Measurements from ENCODE around the gene PVR.
"Not testable (repeated sequence)": the region's sequence is repeated elsewhere in the genome, so short reads cannot be mapped to it uniquely, and the experiment has no call there.

The PVR gene

DNA sequence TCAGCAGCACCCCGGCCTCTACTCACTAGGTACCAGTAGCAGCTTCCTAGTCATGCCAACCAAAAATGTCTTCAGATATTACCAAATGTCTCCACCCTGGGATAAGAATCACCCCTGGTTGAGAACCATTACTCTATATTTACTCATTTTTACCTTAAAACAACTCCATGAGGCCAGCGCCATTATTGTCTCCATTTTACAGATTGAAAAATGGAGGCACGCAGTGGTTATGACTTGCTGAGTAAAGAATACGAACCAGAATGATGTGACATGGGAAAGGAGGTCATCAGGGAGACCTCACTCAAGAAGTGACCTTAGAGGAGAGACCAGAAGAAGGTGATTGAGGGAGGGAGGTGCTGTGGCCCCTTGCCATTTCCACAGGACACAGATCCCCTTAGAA is 29.8 kb downstream of the PVR start:
- no peak for DNase-seq (ENCODE audit: low spot score)

DNA sequence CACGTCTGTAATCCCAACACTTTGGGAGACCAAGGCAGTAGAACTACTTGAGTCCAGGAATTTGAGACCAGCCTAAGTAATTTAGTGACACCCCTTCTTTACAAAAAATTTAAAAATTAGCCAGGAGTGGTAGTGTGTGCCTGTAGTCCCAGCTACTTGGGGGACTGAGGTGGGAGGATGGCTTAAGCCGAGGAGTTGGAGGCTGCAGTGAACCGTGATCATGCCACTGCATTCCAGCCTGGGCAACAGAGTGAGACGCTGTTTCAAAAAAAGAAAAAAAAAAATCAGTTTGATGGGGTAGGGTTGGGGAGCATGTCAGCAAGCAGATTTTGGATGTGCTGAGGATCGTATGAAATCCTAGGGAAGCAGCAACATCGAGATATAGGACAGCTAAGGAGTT is 31.8 kb downstream of the PVR start:
- no peak for DNase-seq (ENCODE audit: low spot score)

DNA sequence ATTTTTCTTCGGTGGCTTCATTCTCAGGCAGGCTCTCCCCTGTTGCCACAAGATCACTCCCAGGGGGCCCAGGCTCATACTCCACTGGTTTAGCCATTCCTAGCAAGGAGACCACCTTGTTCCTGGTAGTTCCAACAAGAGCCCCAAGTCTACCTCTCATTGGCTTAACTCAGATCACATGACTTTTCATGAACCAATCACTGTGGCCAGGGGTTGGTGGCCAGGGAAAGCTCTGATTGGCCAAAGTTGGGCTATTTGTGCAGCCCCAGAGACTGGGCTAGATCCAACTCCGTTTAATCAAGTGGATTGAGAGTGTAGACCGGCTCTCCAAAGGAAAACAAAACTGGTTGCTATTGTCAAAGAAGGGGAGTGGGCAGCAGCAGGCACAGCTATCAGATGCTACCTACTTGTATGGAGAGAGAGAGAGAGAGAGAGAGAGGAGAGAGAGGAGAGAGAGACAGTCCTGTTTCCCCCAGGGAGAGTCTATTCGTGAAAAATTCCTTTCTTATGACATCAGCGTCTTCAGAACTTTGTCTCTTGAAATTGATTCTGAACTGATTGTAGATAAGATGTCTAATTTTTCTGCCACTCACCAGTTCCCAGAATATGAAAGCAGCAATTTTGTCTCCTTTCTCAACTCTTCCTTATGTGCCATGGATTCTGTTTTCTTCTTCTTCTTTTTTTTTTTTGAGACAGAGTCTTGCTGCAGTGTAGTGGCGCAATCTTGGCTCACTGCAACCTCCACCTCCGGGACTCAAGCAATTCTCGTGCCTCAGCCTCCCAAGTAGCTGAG is 33.5 kb downstream of the PVR start:
- DNase-seq (ENCODE audit: low spot score), result peak; percentile 84

DNA sequence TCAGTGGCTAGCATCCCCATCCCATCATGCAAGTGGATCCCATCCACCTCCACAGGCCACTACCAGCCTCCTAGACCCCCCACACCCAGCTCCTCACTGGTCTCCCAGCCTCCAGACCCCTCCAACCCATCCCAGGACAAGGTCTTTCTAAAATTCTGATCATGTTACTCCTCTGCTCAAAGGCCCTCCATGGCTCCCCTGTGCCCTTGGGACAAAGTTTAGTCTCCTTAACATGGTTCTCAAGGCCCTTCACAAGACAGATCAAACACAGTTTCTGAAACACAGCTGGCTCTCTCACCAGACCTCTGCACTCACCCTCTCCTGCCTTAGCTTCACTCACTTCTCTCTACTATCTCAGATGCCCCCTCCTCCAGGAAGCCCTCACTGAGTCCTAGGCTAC is 36.8 kb downstream of the PVR start:
- no peak for DNase-seq (ENCODE audit: low spot score)

DNA sequence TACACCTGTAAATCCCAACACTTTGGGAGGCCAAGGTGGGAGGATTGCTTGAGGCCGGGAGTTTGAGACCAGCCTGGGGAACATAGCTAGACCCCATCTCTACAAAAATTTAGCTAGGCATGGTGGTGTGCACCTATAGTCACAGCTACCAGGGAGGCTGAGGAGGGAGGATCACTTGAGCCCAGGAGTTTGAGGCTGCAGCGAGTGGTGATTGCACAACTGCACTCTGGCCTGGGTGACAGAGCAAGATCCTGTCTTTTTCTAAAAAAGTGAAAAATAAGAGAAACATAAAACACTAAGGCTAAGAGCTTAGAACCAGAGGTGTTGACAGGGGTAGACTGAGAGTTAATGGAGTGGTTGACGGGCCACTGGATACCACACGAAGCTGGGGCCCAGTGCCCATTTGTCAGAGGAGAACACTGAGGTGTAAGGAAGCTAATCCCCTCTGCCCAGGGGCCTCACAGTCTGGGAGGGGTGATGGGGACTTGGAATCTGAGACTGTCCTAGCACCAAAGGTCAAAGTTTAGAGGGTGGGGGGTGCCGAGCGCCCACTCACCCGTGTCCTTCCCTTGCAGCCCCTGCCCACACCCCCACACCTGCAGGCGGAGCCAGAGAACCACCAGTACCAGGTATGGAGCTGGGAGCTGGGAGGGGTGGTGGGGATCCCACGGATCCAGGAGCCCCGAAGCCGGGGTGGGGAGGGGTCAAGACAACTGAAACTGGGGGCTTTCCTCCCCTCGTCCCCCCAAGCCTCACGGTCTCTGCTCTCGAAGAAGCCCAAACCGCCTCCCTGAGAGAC is 38.5 kb downstream of the PVR start:
- DNase-seq (ENCODE audit: low spot score), result no peak

DNA sequence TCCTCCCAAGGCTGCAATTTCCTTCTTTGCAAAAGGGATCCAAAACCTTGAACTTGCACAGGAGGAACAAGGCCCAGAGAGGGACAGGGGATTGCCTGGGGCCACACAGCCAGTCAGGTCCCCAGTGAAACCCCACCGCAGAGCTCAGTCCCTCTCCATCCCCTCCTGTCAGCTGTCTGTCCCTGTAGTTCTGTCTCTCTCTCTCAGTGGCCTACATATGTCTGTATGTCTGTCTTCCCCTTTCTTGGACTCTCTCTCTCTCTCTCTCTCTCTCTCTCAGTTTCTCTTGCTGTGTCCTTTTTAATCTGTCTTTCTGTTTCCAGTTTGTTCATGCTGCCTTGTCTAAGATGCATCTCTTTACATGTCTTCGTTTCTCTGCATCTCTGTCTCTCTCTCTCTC is 39.1 kb downstream of the PVR start:
- no peak for DNase-seq (ENCODE audit: low spot score)

DNA sequence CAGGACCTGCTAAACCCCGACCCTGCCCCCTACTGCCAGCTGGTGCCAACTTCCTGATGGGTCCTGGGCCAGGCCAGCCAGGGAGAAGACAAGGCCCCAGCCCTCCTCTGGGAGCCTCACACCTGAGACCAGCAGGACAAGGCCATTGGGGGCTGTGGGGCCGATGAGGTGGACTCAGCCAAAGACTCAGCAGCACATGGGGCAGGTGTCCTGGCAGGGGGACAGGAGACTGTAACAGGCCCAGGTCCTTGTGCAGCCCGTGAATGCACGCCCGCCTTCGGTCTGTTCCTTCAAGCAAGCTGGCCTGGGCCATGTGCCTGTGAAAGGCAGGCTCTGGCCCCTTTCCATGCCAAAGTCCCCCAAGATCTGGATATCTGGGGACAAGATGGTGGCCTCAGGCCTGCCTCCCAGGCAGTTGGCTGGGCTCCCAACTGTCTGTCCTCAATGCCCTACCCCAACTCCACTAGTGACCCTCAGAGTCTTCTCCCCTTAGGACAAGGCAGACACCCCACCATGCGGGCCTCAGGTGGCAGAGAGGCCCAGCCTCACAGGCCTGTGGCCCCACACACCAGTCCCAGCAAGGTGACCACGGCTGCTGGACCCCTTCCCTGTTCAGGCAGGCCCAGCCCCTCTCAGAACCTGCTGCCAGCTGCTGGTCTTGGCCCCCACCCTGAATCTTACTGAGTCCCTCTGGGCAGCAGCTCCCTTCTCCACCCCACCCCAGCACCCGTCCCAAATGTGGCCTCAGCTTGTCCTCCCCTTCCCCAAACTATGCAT is 39.9 kb downstream of the PVR start:
- no peak for DNase-seq (ENCODE audit: low spot score)

DNA sequence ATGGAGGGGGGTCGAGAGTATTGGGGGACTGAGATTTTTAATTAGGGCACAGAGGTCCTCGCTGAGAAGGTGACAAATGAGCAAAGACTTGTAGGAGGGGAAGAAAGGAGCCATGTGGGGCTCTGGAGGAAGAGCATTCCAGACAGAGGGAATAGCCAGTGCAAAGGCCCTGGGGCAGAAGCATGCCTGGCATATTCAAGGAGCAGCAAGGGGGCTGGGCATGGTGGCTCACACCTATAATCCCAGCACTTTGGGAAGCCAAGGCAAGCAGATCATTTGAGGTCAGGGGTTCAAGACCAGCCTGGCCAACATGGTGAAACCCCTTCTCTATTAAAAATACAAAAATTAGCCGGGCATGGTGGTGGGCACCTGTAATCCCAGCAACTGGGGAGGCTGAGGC is 40.7 kb downstream of the PVR start:
- DNase-seq (ENCODE audit: low spot score), result not testable (repeated sequence)

DNA sequence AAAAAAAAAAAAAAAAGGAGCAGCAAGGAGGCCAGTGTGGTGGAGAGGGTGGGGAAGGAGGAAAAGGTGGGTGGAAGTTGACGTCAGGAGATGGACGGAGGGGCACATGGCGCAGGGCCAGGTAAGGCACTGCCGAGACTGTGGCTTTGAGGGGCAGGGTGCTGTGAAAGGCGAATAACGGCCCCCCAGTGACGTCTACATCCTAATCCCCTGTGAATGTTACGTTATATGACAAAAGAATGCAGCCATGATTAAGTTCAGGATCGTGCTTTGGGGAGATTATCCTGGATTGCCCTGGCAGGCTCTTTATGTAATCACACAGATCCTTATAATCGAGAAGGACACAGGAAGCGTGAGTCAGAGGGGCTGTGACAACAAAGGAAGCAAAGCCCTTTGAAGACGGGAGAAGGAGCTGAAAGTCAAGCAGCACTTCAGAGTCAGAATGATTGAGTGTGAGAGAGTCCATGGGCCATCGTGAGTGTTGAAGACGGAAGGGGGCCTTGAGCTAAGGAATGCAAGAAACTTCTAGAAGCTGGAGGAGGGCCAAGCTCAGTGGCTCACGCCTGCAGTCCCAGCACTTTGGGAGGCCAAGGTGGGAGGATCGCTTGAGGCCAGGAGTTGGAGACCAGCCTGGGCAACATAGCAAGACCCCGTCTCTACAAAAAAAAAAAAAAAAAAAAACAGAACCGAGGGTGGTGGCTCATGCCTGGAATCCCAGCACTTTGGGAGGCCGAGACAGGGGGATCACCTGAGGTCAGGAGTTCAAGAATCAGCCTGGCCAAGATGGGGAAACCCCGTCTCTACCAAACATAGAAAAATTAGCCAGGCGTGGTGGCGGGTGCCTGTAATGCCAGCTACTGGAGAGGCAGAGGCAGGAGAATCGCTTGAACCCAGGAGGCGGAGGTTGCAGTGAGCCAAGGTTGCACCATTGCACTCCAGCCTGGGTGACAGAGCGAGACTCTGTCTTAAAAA is 41.5 kb downstream of the PVR start:
- DNase-seq (ENCODE audit: low spot score), result no peak

DNA sequence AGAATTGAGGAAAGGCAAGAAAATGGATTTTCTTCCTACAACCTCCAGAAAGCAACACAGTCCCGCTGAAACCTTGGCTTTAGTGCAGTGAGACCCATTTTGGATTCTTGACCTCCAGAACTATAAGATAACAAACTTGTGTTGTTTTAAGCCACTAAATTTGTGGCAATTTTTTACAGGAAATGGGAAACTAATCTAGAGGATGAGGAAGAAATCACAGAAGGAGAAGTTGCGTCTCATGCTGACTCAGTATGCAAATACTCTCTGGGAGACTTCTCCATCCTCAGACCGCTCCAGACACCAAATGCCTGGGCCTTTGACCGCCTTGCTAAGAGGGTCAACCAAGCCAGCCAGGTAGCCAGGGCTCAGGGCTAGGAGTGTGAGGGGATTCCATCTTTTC is 42.2 kb downstream of the PVR start:
- DNase-seq (ENCODE audit: low spot score), result no peak

DNA sequence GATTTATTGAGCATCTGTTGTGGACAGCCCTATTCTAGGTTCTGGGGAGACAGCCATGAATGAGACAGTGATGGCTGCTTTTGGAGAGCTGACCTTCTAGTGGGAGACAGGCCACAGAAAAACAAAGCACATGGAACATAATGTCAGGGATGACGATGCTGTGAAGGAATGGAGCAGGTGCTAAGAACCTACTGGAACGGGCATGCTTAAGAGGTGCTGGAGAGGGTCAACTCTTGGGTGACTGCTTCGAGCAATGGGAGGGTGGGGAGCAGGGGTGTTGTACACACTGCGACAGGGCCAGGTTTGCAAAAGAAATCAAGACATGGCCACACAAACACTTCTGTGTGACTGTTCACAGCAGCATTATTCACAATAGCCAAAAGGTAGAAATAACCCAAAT is 43.2 kb downstream of the PVR start:
- no peak for DNase-seq (ENCODE audit: low spot score)

DNA sequence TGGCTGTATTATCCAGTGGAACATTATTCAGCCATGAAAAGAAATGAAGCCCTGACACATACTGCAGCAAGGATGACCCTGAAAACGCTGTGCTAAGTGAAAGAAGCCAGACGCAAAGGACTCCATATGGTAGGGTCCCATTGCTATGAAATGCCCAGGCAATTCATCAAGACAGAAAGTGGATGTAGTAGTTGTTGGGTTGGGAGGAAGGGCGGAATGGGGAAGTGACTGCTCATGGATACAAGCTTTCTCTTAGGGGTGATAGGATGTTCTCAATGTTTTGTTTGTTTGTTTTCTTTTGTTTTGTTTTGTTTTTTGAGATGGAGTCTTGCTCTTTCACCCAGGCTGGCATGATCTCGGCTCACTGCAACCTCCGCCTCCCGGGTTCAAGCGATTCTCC is 44.2 kb downstream of the PVR start:
- DNase-seq (ENCODE audit: low spot score), result no peak

DNA sequence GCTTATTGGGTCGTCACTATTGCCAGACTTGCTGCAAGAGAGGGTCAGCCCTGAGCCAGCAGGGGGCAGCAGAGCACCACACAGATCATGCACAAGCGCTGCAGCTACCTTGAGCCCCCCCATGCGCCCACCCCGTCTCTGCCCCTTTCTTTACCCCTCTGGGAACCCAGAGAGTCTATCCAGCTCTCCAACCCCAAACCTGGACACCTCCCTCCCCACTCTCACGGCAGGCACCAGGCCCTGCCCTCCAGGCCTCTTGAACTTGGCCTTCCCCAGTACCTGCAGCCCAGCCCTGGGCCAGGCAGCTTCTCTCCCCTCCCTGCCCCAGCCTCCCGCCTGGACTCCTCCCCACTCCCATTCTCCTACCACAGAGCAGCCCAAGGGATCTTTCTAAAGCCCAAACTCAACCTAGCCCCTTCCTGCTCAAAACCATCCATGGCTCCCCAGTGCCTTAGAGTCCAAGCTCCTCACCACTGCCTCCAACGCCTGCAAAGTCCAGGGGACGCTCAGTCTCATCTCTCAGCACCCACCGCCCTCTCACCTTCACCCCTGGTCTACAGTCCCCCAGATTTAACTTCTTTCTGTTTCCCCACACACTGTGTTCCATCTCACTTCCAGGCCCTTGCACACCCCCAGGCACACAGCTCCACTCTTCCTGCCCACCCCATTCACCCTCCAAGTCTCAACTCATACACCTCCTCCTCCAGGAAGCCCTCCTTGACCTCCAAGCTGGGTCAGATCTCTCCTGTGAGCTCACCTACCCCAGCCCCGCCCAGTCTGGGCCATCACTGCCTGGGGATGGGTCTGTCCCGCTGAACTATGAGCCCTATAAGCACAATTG is 45.8 kb downstream of the PVR start:
- DNase-seq (ENCODE audit: low spot score), result peak; percentile 85

DNA sequence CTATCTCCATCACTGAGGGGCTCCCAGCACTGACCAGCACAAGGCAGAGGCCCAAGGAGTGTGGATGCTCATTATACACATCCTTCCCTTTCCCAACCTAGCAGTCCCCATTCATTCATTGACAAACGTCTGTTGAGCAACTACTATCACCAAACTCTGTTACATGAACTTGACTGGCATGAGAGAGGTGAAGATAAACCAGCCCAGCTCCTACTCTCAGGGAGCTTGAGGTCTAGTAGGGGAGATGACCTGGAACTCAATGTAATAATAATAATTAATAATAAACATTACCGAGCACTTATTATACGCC is 46.4 kb downstream of the PVR start:
- DNase-seq (ENCODE audit: low spot score), result no peak

DNA sequence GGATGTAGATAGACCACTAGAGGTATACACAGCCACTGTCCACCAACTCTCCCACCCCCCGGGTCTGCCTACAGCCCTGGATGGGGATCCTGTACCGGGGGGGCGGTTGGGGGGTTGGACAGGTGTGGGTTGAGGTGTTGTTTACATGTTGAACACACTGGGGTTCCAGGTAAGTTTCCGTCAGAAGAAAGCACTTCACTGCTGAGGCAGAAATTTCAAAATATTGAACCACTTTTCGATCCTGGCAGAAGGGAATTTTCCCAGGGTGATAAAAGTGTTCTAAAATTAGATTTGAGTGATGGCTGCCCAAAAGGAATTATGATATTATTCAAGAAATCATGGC is 48.6 kb downstream of the PVR start:
- no peak for DNase-seq (ENCODE audit: low spot score)

DNA sequence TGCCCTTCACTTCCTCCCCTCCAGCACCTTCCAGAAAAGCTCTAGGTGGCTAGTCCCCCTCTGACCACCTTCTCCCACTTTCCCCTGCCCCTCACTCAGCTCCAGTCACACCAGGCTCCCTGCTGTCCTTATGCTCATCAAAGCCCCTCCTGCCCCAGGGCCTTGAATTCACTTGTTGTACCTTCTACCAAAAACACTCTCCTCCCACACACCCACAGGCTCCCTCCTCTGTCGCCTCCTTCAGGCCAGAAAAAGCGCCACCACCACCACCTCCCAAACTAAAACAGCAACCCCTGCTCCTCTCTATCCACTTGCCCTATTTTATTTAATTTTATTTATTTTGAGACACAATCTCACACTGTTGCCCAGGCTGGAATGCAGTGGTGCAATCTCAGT is 50.5 kb downstream of the PVR start:
- DNase-seq (ENCODE audit: low spot score), result no peak

DNA sequence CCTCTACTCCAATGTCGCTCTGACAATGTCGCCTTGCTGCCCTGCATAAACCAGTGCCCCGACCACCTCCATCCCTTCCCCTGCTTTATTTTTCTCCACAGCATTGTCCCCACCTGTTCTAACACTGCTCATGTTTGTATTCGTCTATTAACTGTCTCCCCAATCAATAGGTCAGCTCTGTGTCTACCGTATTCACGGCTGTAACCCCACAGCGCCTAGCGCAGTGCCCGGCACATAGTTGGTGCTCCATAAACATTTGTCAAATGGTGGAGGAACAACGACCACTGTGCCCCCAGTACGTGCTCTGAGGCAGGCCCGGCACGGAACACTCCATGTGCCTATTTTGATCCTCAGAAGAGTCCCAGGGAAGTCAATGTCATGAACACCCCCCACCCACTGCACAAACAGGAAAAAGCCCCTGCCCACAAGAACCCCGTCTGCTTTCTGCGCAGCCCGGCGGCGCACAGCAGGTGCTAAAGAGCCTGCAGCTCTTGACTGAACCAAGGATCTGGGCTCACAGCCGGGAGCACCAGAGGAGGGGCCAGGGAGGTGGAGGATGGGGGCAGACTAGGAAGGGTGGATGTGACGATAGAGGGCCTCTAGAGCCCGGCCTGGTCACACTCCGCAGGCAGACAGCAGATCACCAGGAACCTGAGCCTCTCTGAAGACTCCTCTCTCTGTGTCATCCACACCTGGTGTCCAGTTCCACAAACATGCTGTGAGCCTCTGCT is 53.4 kb downstream of the PVR start:
- DNase-seq (ENCODE audit: low spot score), result no peak

DNA sequence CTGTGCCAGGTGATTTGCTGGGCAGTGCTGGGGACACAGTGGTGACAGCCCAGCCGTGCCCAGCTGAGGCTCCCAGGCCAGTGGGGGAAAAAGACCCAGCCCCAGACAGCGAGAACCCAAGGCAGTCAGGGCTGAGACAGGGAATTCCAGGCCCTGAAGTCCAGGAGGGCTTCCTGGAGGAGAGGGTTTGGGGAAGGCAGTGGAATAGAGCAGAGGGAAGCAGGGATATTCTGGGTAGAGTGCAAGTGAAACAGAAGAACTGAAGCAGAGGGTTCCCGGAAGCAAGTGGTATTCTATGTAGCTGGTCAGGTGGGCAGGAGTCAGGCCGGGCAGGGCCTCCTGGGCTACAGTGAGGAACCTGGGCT is 53.9 kb downstream of the PVR start:
- DNase-seq (ENCODE audit: low spot score), result no peak

DNA sequence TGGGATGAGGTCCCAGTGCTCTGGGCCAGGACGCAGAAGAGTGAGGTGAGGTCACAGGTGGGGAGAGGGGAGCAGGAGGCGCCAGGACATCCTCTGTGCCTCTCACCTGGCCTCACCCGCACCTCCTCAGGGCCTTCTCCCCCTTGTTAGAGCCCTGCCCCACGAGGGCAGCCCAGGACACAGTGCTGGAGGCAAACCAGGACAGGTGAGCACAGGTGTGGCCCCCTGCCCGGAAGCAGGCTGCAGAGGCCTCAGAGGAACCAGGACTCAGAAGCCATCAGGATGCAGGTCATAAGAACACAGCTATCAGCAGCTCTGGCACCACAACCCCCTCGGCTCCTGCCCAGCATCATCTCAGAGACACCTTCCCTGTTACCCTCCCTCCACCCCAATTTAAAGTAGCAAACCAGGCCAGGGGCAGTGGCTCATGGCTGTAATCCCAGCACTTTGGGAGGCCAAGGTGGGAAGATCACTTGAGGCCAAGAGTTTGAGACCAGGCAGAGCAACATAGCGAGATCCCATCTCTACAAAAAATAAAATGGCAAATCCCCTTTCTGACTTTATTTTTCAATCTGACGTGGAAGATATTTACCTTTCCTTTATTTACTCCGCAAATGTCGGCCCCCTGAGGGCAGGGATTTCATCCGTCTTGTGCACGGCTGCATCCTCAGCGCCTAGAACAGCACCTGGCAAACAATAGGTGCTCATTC is 54.9 kb downstream of the PVR start, which contains the start of gene CEACAM16:
Gene CEACAM16, plus strand, starts transcription at position 660 of the 710 bp plus-strand sequence. CDS start 2,306 bp downstream, outside the sequence.
- DNase-seq (ENCODE audit: low spot score), result no peak

DNA sequence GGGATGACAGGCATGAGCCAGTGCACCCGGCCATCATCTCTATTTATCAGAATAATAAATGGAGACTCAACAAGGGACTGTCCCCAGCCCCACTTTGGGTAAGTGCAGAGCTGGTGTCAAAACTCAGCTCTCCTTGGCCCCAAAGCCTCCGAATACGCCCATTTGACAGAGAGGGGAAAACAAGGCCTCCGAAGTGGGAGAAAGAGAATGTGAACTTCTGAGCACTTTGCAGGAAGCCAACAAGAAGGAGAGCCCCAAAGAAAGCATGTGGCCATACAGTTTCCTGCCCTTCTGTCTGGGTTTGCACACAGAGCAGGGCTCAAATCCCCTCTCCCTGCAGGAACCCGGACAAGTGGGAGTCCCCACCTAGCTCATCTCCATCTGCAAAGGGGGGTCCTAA is 56.8 kb downstream of the PVR start:
- no peak for DNase-seq (ENCODE audit: low spot score)

Measured in iPS-NIHi11 (cell line).